ENCODE data around the gene NUDT3.

NUDT3 gene

DNA sequence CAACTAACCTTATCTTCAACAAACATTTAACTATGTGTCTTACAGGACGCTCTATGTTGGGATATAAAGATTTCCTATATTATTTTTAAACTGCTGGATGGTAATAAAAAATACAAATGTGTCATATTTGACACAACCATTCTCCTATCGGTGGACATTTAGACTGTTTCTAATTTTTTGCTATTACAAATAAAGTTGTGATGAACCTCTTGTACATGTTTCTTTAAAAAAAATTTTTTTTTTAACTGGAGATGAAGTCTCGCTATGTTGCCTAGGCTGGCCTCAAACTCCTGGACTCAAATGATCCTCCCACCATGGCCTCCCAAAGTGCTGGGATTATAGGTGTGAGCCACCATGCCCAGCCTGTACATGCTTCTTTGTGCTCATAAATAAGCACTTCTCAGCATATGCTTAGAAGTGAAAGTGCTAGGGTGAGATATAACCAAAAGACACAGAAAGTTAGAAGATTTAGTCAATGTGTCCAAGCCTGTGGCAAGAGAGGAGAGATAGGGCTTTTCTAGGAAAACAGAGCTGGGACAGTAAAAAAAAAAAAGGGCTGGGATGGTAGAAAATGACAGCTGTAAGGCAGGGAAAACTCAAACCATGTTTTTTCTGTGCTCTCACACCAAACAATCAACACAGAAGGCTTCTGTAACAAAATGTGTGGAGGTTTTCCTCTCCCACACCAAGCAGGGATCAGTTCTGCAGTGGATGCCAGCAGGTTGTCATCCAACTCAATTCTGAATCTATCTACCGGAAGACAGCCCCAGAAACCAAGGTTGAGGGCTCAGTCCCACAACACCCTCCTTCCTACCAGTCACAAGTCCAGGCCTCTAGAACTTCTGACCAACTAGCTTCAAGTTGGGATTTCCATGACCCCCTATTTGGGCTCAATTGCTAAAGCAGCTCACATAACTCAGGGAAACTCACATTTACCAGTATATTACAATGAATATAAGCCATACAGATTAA, 73.7 kb downstream of the NUDT3 start:
- no peak for DNase-seq

DNA sequence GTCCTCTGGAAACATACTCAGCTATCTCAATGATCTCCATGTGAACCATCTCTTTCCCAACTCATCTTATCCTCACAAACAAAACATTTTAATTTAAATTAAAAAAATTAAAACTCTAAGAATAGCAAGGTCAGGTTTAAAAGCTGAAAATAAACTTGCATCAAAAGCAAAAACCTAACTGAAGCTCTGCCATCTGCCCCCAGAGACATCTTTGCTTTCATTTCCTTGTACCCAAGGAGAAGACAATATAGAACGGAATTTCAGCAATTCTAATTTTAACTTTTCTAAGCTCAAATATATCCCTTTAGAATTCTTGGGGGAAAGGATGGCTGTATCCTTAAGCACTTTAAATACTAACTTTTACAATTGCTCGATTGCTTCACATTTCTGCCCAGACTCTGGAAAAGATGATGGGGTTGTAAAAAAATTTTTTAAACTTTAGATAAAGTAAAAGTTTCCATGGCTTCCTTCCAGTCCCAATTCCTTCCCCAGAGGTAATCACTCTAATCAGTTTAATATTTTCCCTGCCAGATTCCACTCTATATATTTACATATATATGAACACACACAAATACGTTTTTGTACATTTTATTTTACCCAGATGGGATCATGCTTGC, 74.5 kb downstream of the NUDT3 start:
- DNase-seq: no peak

DNA sequence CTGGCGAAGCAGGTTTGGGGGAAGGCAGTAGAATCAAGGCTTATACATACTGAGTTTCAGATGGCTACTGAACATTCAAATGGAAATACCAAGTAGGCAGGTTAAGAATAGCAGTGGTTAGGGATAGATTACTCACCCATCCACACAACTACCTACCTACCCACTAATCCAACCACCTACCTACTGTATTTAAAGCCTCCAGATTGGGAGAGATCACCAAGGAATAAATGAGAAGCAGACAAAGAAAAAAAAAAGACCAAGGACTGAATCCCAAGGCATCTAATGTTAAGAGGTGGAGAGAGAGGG, 75.3 kb downstream of the NUDT3 start:
- DNase-seq: no peak

DNA sequence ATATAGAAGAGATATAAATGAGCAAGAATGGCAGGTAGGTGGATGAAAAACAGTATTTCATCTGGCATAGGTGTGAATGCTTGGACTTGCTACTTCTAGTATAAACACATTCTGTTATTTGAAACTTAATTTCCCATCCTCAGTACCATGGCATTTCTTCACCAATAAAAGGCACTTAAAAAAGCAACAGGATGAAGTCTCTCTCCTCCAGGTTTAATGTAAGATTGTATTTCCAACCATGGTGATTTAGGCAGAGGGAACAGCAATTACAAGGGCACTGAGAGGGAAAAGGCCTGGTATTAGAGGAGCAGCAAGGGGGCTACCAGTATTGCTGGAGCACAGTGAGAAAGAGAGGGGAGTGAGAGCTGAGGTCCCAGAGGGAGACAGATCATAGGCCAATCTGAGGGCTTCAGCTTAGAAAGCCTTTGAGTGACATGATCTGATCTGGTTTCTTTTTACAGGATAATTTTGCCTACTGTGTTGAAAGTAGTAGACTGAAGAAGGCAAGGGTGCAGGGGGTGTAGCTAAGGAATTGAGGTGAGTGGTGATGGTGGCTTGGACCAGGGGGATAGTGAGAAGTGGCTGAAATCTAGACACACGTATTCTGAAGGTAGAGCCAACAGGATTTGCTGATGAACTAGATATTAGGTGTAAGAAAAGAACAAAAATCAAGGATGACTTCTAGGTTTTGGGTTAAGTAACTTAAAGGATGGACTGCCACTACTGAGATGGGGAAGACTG, 75.9 kb downstream of the NUDT3 start:
- DNase-seq: no peak

DNA sequence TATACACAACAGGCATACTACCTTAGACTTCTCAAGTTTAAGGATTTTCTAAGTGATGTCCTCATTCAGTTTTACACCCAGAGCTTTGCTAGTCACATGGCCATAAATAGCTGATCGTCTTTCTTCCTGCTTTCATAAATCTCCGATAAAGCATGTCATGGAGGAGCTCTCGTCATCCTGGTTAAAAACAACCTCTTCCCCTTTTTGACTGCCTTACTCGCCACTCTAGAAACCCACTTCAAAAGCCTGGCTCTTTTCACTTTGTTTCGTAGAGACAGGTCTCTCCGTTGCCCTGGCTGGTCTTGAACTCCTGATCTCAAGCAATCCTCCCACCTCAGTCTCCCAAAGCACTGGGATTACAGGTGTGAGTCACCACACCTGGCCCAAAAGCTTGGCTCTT, 76.7 kb downstream of the NUDT3 start:
- DNase-seq: no peak

DNA sequence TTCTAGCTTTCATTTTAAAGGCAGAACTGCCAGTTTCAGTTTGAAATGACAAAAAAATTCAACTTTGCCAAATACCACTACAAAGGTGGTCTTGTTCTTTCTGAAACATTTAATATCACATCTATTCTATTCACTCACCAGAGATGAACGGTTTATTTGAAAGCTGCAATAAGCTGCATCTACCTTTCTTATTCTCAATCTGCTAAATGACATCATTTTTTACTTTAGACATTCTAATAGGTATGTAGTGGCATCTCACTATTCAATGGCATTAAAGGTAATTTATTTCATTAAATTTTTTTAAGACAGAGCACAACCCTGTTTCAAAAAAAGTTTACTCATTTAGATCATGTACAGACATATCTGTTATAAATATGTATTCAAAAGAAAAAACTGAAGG, 77.2 kb downstream of the NUDT3 start:
- DNase-seq: no peak

DNA sequence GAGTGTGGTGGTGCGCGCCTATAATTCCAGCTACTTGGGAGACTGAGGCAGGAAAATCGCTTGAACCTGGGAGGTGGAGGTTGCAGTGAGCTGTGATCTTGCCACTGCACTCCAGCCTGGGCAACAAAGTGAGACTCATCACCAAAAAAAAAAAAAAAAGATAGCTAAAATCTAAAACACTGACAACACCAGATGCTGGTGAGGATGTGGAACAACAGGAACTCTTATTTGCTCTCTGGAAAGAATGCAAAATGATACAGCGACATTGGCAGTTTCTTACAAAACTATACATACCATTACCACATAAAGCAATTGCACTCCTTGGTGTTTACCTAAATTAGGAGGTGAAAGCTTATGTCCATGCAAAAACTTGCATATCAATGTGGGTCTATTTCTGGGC, 80.2 kb downstream of the NUDT3 start:
- DNase-seq: no peak

DNA sequence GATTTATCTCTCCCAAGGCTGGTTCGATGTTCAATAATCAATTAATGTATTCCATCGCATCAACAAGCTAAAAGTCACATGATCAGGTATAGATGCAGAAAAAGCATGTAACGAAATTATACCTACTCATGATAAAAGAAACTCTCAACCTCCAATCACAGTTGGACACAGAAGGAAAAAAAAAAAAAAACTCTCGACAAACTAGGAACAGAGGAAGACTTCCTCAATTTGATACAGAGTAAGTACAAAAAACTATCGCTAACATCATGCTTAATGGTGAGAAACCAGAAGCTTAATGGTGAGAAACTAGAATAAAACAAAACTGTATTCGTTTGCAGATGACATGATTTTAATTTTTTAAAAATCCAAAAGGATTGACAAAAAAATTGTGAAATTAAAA, 81.7 kb downstream of the NUDT3 start:
- DNase-seq: no peak

DNA sequence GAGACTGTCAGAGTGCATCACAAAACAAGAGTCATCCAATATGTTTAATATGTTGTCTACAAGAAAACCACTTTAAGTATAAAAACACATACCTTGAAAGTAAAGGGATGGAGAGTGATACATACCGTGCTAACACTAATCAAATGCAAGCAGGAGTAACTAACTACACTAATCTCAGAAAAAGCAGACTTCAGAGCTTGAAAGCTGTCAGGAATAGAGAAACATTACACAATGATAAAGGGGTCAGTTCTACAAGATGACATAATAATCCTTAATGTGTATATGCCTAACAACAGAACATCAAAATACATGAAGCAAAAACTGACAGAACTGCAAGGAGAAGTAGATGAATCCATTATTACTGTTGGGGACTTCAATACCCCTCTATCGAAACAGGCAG, 84.0 kb downstream of the NUDT3 start:
- DNase-seq: no peak

DNA sequence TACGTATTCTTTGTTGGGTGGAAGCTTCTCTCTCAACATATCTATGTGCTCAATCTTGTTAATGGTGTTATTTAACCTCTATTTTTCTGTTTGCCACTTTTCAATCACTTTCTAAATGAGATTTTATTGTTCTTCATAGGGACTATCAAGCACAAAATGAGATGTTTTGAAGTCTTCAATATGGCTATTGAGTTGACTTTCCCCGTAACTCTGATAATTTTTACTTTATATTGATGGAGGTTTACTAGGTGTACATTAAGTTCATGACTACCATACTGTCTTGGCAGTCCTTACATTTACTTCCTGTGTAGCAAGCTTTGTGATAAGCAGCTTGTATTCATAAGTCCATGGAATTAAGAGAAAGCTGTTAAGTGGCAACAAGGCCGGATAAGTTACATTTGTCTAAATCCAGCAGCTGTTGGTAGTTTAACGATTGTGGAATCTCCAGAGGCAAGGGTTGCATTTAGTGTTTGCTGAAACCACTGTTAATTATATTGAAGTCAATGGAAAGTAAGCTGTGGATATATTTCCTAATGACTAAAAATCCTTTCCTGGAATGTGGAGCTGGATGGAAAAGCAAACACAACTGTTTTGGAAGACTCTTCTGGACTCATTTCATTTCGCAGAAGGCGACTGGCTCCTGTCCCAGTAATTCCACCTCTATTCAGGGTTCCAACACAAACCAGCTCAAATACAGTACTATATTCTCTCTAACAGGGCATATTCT, 86.3 kb downstream of the NUDT3 start:
- DNase-seq: no peak

DNA sequence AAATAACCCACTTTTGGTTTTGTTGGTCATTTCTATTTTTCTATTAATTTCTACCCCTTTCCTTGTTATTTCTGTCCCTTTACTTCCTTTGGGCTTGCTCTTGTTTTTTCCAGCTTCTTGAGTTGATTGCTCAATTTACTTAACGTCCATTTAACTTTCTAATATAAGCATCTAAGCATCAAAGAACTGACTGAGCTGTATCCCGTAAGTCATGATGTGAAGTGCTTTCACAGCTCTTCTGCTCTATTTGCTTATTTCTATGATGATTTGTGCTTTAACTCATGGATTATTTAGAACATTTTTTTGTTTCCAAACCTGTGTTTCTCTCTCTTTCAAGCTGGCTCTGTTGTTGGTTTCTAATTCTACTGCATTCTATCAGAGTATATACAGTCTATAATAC, 87.0 kb downstream of the NUDT3 start:
- DNase-seq: no peak

DNA sequence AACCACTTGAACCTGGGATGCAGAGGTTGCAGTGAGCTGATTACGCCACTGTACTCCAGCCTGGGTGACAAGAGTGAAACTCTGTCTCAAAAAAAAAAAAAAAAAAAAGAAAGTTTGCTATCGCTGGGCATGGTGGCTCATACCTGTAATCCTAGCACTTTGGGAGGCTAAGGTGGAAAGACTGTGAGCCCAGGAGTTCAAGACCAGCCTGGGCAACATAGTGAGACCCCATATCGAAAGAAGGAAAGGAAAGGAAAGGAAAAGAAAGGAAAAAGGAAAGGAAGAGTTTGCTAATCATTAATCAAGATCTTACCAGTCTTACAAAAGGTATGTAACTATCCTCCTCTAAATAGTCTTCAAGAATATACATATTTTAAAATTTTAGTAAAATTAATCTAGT, 88.3 kb downstream of the NUDT3 start:
- DNase-seq: no peak

DNA sequence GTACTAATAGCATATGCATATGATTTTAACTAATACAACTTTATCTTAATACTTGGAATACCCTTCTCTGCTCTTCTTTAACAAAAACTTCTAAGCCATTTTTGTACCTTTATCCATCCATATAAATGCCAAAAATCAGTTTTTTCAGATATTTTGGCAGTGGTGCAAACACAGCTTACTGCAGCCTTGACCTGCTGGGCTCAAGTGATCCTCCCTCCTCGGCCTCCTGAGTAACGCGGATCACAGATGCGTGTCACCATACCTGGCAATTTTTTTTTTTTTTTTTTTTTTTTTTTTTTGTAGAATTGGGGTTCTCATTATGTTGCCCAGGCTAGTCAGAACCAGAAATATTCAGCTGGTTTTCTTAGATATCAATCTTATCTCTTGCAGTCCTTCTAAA, 89.5 kb downstream of the NUDT3 start:
- DNase-seq: no peak

DNA sequence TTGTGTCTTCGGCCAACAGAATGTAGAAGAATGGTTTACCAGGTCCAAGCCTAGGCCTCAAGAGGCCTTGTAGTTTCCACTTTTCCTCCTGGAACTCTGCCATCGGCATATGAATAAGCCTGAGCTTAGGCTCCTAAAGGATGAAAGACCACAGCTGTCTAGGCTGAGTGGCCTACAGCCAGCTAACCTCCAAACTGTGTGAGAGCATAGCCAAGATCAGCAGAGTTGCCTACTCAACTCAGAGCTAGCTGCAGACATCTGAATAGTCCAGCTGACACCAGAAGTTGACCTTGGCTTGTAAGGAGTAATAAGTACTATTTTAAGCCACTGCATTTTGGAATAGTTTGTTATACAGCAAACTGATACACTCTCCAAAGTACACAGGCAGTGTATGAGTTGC, 91.1 kb downstream of the NUDT3 start:
- no peak for DNase-seq

DNA sequence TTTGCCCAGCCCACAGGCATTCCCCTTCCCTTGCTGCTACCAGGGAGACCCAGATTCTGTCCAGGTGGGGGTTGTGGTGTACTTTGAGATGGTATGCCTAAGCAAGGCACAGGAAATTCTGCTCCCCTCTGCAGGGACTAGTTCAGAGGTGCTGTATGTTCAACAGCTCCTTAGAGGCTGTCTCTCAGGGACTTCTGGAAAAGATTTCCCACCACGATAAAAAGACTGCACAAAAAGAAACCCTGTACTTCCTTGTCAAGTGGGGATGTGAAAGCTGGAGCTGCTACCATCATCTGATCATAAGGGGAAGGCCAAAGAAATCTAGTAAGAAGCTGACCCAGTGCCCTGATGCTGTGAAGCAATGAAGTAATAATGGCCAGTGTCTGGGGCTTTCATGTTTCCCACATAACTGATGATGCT, 92.1 kb downstream of the NUDT3 start:
- no peak for DNase-seq

DNA sequence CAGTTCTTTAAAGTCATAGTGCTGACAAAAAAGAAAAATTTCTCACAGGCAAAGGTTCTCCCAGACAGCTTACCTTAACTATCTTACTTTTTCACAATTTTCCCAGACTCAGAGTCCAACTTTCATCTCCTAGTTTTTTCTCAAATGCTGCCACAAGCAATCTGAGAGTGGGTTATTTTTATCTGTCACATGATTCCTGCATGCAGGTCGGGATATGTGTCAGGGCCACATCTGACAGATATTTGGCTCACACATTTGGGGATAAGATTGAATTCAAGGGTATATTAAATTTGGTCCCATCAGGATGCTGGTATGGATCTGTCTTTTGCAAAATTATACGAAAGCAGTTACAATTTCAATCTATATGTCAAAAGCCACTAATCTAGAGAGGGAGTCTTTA, 93.5 kb downstream of the NUDT3 start:
- no peak for DNase-seq

DNA sequence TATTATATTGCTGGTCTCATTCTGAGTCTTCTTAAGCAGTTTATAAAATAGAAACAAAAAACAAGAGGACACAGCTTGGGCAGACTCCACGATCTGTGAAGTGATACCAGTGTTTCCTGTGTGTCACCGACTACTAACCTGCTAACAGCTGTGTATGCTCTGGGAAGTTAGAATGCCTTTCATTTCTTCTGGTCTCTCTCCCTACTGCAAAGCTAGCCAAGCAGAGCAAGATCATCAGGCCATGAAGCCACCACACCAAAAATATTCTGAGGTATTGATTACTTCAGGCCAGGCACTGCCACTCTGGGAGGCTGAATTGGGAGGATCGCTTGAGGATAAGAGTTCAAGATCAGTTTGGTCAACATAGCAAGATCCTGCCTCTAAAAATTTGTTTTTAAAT, 96.7 kb downstream of the NUDT3 start:
- no peak for DNase-seq

DNA sequence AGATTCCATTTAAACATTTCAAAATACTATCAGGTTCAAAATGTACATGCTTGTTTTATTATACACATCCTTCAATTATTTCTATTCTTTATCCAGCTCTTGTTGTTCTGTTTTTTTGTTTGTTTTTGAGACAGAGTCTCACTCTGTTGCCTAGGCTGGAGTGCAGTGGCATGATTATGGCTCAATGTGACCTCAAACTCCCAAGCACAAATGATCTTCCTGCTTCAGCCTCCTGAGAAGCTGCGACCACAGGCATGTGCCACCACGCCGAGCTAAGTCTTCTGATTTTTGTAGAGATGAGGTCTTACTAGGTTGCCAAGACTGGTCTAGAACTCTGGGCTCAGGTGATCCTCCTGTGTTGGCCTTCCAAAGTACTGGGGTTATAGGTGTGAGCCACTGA, 99.5 kb downstream of the NUDT3 start:
- DNase-seq: no peak

DNA sequence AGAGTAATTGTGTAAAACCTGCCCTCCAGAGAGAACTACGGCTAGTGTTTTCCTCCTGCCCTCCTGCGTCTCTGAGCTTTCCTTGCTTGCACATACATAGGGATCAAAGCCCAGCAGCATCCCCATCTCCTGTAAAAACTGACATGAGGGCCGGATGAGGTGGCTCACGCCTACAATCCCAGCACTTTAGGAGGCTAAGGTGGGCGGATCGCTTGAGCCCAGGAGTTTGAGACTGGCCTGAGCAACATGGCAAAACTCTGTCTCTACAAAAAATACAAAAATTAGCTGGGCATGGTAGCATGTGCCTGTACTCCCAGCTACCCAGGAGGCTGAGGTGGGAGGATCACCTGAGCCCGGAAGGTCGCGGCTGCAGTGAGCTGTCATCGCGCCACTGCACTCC, 103.3 kb downstream of the NUDT3 start:
- no peak for DNase-seq

DNA sequence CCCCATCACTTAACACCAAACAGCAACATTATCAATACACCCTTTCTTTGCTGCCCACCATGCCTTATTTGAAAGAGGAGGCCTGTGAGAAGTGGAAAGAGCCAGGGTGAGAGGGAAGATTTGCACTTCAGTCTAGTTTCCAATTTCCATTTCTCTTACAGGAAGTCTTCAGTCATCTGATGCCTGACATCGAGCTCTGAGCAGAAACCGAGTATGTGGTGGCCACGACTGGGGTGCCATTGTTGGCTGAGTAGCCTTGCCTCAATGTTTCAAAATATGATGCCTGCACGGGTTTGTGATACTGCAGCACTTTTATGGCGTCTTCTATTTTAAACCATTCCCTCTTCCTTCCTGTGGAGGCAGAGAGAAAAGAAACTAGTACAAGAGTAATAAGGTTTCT, 103.9 kb downstream of the NUDT3 start:
- no peak for DNase-seq

DNA sequence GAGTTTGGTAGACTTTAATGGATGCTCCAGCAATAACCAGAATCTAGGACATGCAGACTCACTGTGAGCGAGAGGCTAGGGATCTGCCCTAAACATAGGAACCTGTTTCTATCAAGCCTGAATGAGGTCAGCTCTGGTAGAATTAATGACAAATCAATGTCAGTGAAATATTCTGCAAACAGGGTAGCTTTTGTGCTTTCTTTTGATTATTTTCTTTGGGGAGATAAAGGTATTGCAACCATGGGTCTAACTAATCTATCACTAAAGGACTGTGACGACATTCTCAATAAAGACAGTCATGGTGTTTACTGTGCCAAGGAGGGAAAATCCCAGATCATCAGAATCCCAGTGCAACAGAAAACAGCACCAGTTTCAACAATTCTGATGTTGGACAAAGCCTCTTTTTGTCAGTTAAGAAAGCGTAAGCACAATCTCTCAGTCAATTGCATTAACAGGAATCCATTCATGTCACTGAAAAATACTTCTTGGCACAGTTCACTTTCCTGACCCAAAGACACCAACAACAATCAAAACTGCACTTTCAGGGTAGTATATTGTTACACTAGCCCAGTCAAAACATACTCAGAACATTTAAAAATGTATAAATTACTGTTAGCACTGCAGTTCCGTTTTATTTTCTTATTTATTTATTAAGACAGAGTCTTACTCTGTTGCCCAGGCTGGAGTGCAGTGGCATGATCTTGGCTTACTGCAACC, 106.9 kb downstream of the NUDT3 start:
- no peak for DNase-seq

DNA sequence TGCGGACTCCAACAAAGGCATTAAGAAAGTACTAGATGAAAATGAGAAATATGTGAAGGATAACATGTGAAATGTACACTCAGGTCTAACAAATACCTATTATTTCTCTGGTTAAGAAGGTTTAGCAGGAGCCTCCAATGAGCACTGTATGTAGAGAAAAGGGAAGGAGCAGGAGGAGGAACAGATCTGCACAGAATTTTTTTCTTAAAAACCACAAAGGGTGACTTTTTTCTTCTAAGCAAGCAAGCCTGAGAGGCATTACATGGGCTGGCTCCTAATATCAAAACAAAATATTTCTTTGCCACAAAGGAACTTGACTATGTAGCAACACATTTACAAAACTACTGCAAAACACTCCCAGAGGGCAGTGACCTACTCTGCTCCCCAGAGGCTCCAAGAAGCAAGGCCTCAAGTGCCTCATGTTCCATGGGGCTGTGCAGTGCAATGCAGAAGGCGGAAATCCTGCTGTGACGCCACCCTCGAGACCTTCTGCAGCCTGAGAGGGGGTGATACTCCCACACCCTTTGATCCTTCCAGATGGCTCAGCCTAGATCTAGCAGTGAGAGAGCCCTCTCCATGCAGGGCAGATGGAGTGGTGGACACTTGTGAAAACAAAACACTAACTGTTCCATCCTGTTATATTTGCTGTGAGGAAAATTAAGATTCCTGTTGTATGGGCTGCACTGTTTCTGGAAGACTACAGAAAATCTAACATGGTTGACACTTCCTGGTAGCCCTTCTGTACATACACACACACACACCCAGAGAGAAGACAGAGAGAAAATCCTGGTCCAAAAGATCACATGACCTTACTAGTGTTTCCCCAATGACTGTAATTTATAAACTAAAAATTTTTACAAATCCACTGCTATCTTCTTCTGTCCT, 107.7 kb downstream of the NUDT3 start:
- no peak for DNase-seq
